Transverse colon (tissue), 4 donors: Measurements from ENCODE around the gene MTLN. TPM values are rescaled to one million over a fixed set of nuclear protein-coding genes. Genes with fewer than 3 reads are reported as not detected.
"Not testable (repeated sequence)": the region's sequence is repeated elsewhere in the genome, so short reads cannot be mapped to it uniquely, and the experiment has no call there.

Experiments
- DNase-seq: peaks from one replicate; pipeline ENCODE4 v3.0.0-alpha.2; 2019
- H3K27ac ChIP-seq, 4 donors: fragments of 200-600 bp; sonication (generic); 2 replicates each; pipeline ENCODE4 v1.5.1; 2016 to 2018; ENCODE audit warnings: inconsistent platforms in 4 of 4
- H3K27me3 ChIP-seq: fragments of 200-600 bp; sonication (generic); 2 replicates; pipeline ENCODE4 v1.5.1; 2017; ENCODE audit warnings: inconsistent platforms
- H3K36me3 ChIP-seq, 4 donors: fragments of 200-600 bp; sonication (generic); 2 replicates each; pipeline ENCODE4 v1.5.1; 2017 to 2019; ENCODE audit warnings: inconsistent platforms in 4 of 4
- H3K4me1 ChIP-seq, 4 donors: fragments of 200-600 bp; sonication (generic); 2 replicates each; pipeline ENCODE4 v1.5.1; 2017 to 2020; ENCODE audit warnings: inconsistent platforms in 4 of 4
- H3K4me3 ChIP-seq, 4 donors: fragments of 200-600 bp; sonication (generic); 1 replicate in 1 of 4; 2 replicates in 3 of 4; pipeline versions ENCODE4 v1.5.1 to v1.6.1; 2017 to 2019; ENCODE audit warnings: inconsistent platforms in 4 of 4
- H3K9me3 ChIP-seq, 2 donors: fragments of 200-600 bp; sonication (generic); 2 replicates each; pipeline ENCODE4 v1.5.1; 2017 to 2019; ENCODE audit warnings: inconsistent platforms in 2 of 2
- CTCF ChIP-seq, 5 experiments: fragments of 200-600 bp in 3 of 5; fragments of 450-650 bp in 2 of 5; sonication (generic) in 3 of 5; IDR thresholded peaks; 1 replicate in 2 of 5; 2 replicates in 3 of 5; pipeline ENCODE4 v1.5.1; 2016 to 2017; ENCODE audit warnings: antibody characterized with exemption in 5 of 5, inconsistent platforms in 3 of 5, mild to moderate bottlenecking in 2 of 5, moderate library complexity in 1 of 5
- EP300 ChIP-seq: sonication (generic); formaldehyde crosslinking; IDR thresholded peaks from one replicate; pipeline ENCODE4 v1.6.1; 2017; ENCODE audit warnings: antibody characterized with exemption, low read depth
- POLR2A ChIP-seq: fragments of 450-650 bp; IDR thresholded peaks from one replicate; pipeline ENCODE4 v1.6.1; 2016; ENCODE audit warnings: antibody characterized with exemption, mild to moderate bottlenecking, moderate library complexity
- POLR2AphosphoS5 ChIP-seq, 3 donors: sonication (generic); formaldehyde crosslinking; IDR thresholded peaks; one replicate each; pipeline ENCODE4 v1.6.1; 2016; ENCODE audit warnings: antibody characterized with exemption in 3 of 3
- WGBS, 2 donors: methylation state at CpG; one replicate each; pipeline ENCODE4 v1.1.5; 2018; ENCODE audit warnings: low coverage in 1 of 2; 5-methylcytosine and 5-hydroxymethylcytosine counted together
- in situ Hi-C, 4 donors: fragments of 200-750 bp; cut with MboI; loops; one replicate each; pipeline versions ENCODE4 v1.15.0 to v1.15.1; 2017; ENCODE audit warnings: low sequenced_read_pairs in 3 of 4, low pct_ligation_motif_present in 1 of 4, low pct_unique_long_range_greater_than_20kb in 1 of 4
- intact Hi-C: fragments of 100-400 bp; cut with DNase I; formaldehyde crosslinking; loops from one replicate; pipeline ENCODE4 v1.15.1; 2023; ENCODE audit warnings: low total_unique reads
- total RNA-seq, 4 donors: library from RNA; depleted of rRNA; stranded (reverse); fragments of >200 nt; gene quantifications; one replicate each; pipeline ENCODE4 v1.1.0, GENCODE V29; 2016

The MTLN gene
- total RNA-seq, result 100 to 1,000 TPM in 2 of 4 donors, 10 to 100 TPM in 2; 56.1 to 123 (median 99.1) TPM

- intact Hi-C loops, result no loop called here
- no peaks in the 10 kb centered on the region for H3K36me3 ChIP-seq
- peak in 1 of 5 experiments; percentile 5 for TF ChIP-seq CTCF (IDR thresholded peaks at IDR 0.05)
- peak; percentile 77 for TF ChIP-seq POLR2A
- TF ChIP-seq EP300, result no peak
- peak; percentile 89 to 92 (median 91) for TF ChIP-seq POLR2AphosphoS5 (IDR thresholded peaks at IDR 0.05)
- peak; percentile 76 for DNase-seq
- peaks cover 0 to 18% (median 12%) of the 10 kb centered on the region in 4 donors for H3K4me1 ChIP-seq
- no peaks in the 10 kb centered on the region for H3K9me3 ChIP-seq
- peak within 1 kb of the TSS; percentile 75 to 87 (median 83) for H3K27ac ChIP-seq
- H3K27me3 ChIP-seq, result peaks cover 7% of the 10 kb centered on the region
- H3K4me3 ChIP-seq, result peak within 1 kb of the TSS; percentile 47 to 69 (median 58)
- 2 to 11% methylated on average over 6 to 53 of the region's 54 CpGs for WGBS, 2 donors
- in situ Hi-C loops, result no loop called here
Observed at GRCh38 chr2:110211938-110212858, at the start of gene MTLN. TSS of gene MTLN (minus strand) at chr2:110212547. CDS start at chr2:110212525, 22 bp downstream.

GRCh38 chr2:110261910-110262309, 49.6 kb upstream of the MTLN start:
- H3K36me3 ChIP-seq, in situ Hi-C loops, H3K27ac ChIP-seq, H3K27me3 ChIP-seq, H3K9me3 ChIP-seq, H3K4me1 ChIP-seq, H3K4me3 ChIP-seq, DNase-seq, intact Hi-C loops: not testable (repeated sequence)
- WGBS, 2 donors, result no CpG with 5 or more reads among the region's 1 CpG

GRCh38 chr2:110248081-110248795, 35.9 kb upstream of the MTLN start:
- H3K4me3 ChIP-seq, H3K9me3 ChIP-seq, H3K36me3 ChIP-seq, H3K27ac ChIP-seq, DNase-seq, H3K27me3 ChIP-seq, intact Hi-C loops, H3K4me1 ChIP-seq, in situ Hi-C loops: not testable (repeated sequence)
- 88% methylated on average over 1 to 6 of the region's 7 CpGs for WGBS, 2 donors

- H3K4me3 ChIP-seq, H3K9me3 ChIP-seq, in situ Hi-C loops: not testable (repeated sequence)
Observed at GRCh38 chr2:110245488-110246435, 33.4 kb upstream of the MTLN start.

GRCh38 chr2:110243283-110243682, 30.9 kb upstream of the MTLN start:
- H3K27ac ChIP-seq, H3K36me3 ChIP-seq, H3K9me3 ChIP-seq, DNase-seq, H3K4me3 ChIP-seq, H3K4me1 ChIP-seq, in situ Hi-C loops, intact Hi-C loops, H3K27me3 ChIP-seq: not testable (repeated sequence)
- 92% methylated on average over 2 of the region's 3 CpGs; no CpG with 5 or more reads in 1 of the 2 donors for WGBS, 2 donors

More at GRCh38 chr2:110245488-110246435, 33.4 kb upstream of the MTLN start:
- no CpG with 5 or more reads among the region's 89 CpGs for WGBS, 2 donors
- DNase-seq, H3K27ac ChIP-seq, H3K27me3 ChIP-seq, H3K4me1 ChIP-seq, intact Hi-C loops, H3K36me3 ChIP-seq: not testable (repeated sequence)

- H3K4me3 ChIP-seq, H3K4me1 ChIP-seq, DNase-seq, H3K9me3 ChIP-seq, H3K27me3 ChIP-seq, H3K36me3 ChIP-seq, H3K27ac ChIP-seq, intact Hi-C loops, in situ Hi-C loops: not testable (repeated sequence)
- WGBS, 2 donors, result 56% methylated on average over 4 of the region's 5 CpGs; no CpG with 5 or more reads in 1 of the 2 donors
Observed at GRCh38 chr2:110234514-110234913, 22.2 kb upstream of the MTLN start.

- H3K4me1 ChIP-seq, DNase-seq, H3K27me3 ChIP-seq, in situ Hi-C loops, H3K36me3 ChIP-seq, H3K27ac ChIP-seq, intact Hi-C loops, H3K4me3 ChIP-seq, H3K9me3 ChIP-seq: not testable (repeated sequence)
- WGBS, 2 donors, result no CpG with 5 or more reads among the region's 1 CpG
Observed at GRCh38 chr2:110229886-110230285, 17.5 kb upstream of the MTLN start.

GRCh38 chr2:110222626-110223025, 10.3 kb upstream of the MTLN start:
- H3K9me3 ChIP-seq, intact Hi-C loops, in situ Hi-C loops, H3K4me1 ChIP-seq, H3K4me3 ChIP-seq, H3K27ac ChIP-seq, H3K36me3 ChIP-seq, DNase-seq: not testable (repeated sequence)
- 86 to 100% methylated on average over 1 of the region's 1 CpG for WGBS, 2 donors
- H3K27me3 ChIP-seq, result peaks cover 55% of the 10 kb centered on the region
